T follicular helper cell (primary cell): Measurements from ENCODE around the gene XAGE1A.
"Not testable (repeated sequence)": the region's sequence is repeated elsewhere in the genome, so short reads cannot be mapped to it uniquely, and the experiment has no call there.

Experiments
- DNase-seq: peaks from one replicate; pipeline ENCODE4 v3.0.0-alpha.2; 2020; ENCODE audit warnings: low read depth
- total RNA-seq, 2 experiments: gene quantifications; one replicate each; lab custom pipeline; 2026; lab: John Stamatoyannopoulos, UW

XAGE1A gene
- total RNA-seq = 0 reads per million in 2 experiments

GRCh38 chrX:52495545-52496418, at the start of gene XAGE1A:
Gene XAGE1A (plus strand): TSS chrX:52495808. CDS start chrX:52497362, 1,554 bp downstream.
- not testable (repeated sequence) for DNase-seq

- not testable (repeated sequence) for DNase-seq
Observed at GRCh38 chrX:52452031-52452430, 43.6 kb upstream of the XAGE1A start.

- not testable (repeated sequence) for DNase-seq
Observed at GRCh38 chrX:52471301-52471700, 24.3 kb upstream of the XAGE1A start.

- DNase-seq = not testable (repeated sequence)
Observed at GRCh38 chrX:52496419-52496772, 788 bp downstream of the XAGE1A start.

- DNase-seq = not testable (repeated sequence)
Observed at GRCh38 chrX:52501362-52501761, 5.8 kb downstream of the XAGE1A start.

GRCh38 chrX:52504551-52504950, 8.9 kb downstream of the XAGE1A start:
- DNase-seq = no peak

- DNase-seq = no peak
Observed at GRCh38 chrX:52507331-52507730, 11.7 kb downstream of the XAGE1A start.

- no peak for DNase-seq
Observed at GRCh38 chrX:52509916-52510315, 14.3 kb downstream of the XAGE1A start.

- DNase-seq = not testable (repeated sequence)
Observed at GRCh38 chrX:52511126-52511525, 15.5 kb downstream of the XAGE1A start.

- DNase-seq = not testable (repeated sequence)
Observed at GRCh38 chrX:52516110-52516986, 20.7 kb downstream of the XAGE1A start.

GRCh38 chrX:52516987-52517325, 21.3 kb downstream of the XAGE1A start, which contains the start of gene XAGE1B:
Gene XAGE1B (minus strand): TSS chrX:52517063. CDS start chrX:52515527, 1,536 bp downstream.
- DNase-seq = not testable (repeated sequence)

GRCh38 chrX:52541051-52541450, 45.4 kb downstream of the XAGE1A start:
- DNase-seq = not testable (repeated sequence)

GRCh38 chrX:52542311-52542710, 46.7 kb downstream of the XAGE1A start:
- DNase-seq = no peak

GRCh38 chrX:52544147-52544840, 48.7 kb downstream of the XAGE1A start:
- no peak for DNase-seq

- not testable (repeated sequence) for DNase-seq
Observed at GRCh38 chrX:52548769-52549168, 53.2 kb downstream of the XAGE1A start.
